Neural cell (in vitro differentiated cells): Measurements from ENCODE around the gene NYAP1.

Experiments
- EP300 ChIP-seq: fragments of 450-650 bp; conservative IDR thresholded peaks from 2 replicates; pipeline ENCODE4 v1.6.1; 2014; ENCODE audit warnings: antibody characterized with exemption, mild to moderate bottlenecking, moderate library complexity; ENCODE audit not compliant: poor library complexity, severe bottlenecking
- EZH2 ChIP-seq: fragments of 200-600, 300-800 bp; shearing (Covaris generic), sonication (generic); IDR thresholded peaks from 2 replicates; pipeline ENCODE4 v1.6.1; 2014; ENCODE audit warnings: antibody characterized with exemption, low read length, borderline replicate concordance, mild to moderate bottlenecking; ENCODE audit not compliant: insufficient read depth, poor library complexity, severe bottlenecking
- POLR2AphosphoS5 ChIP-seq: IDR thresholded peaks from 2 replicates; pipeline ENCODE4 v1.6.1; 2012

- TF ChIP-seq EP300 (no peak), EZH2 (no peak), POLR2AphosphoS5 (no peak)
Measured at GRCh38 chr7:100452513-100452912, 31.2 kb upstream of the NYAP1 start.
